Hepatocyte (in vitro differentiated cells): ENCODE results near the gene NKAIN2.

ENCODE experiments used
- EZH2 ChIP-seq: fragments of 200-600 bp; sonication (generic); IDR thresholded peaks from 2 replicates; pipeline ENCODE4 v1.6.1; 2016; ENCODE audit warnings: antibody characterized with exemption, mild to moderate bottlenecking, borderline replicate concordance
- TF ChIP-seq, protein P1 (sequence below): fragments of 200-600 bp; sonication (generic); IDR thresholded peaks from 2 replicates; pipeline ENCODE4 v1.5.1; 2016; ENCODE audit warnings: antibody characterized with exemption, mild to moderate bottlenecking; ENCODE audit not compliant: poor library complexity

GRCh38 chr6:124074606-124075005, 270.9 kb downstream of the NKAIN2 start:
- TF ChIP-seq, protein P1, sequence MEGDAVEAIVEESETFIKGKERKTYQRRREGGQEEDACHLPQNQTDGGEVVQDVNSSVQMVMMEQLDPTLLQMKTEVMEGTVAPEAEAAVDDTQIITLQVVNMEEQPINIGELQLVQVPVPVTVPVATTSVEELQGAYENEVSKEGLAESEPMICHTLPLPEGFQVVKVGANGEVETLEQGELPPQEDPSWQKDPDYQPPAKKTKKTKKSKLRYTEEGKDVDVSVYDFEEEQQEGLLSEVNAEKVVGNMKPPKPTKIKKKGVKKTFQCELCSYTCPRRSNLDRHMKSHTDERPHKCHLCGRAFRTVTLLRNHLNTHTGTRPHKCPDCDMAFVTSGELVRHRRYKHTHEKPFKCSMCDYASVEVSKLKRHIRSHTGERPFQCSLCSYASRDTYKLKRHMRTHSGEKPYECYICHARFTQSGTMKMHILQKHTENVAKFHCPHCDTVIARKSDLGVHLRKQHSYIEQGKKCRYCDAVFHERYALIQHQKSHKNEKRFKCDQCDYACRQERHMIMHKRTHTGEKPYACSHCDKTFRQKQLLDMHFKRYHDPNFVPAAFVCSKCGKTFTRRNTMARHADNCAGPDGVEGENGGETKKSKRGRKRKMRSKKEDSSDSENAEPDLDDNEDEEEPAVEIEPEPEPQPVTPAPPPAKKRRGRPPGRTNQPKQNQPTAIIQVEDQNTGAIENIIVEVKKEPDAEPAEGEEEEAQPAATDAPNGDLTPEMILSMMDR: no peak
- TF ChIP-seq EZH2: no peak
